H1 (cell line): Measurements from ENCODE around the gene PRKAR1B.

Experiments
- ATF3 ChIP-seq: IDR thresholded peaks from 2 replicates; pipeline ENCODE4 v1.6.1; 2011; ENCODE audit warnings: low read depth, mild to moderate bottlenecking, low read length; ENCODE audit not compliant: insufficient read depth
- CTCF ChIP-seq, 3 experiments: IDR thresholded peaks; 1 replicate in 2 of 3; 2 replicates in 1 of 3; pipeline versions ENCODE4 v1.5.1 to v1.6.1; 2011; ENCODE audit warnings: low read length in 3 of 3, mild to moderate bottlenecking in 3 of 3, inconsistent platforms in 2 of 3, low read depth in 1 of 3, moderate library complexity in 1 of 3; ENCODE audit not compliant: insufficient read depth in 1 of 3; ENCODE audit errors: control extremely low read depth in 1 of 3
- EP300 ChIP-seq, 2 experiments: IDR thresholded peaks; 1 replicate in 1 of 2; 2 replicates in 1 of 2; pipeline ENCODE4 v1.6.1; 2011 to 2012; ENCODE audit warnings: low read depth in 2 of 2, low read length in 2 of 2, mild to moderate bottlenecking in 2 of 2, borderline replicate concordance in 1 of 2, inconsistent platforms in 1 of 2, moderate library complexity in 1 of 2
- EZH2 ChIP-seq: fragments of 200-600 bp; sonication (generic); IDR thresholded peaks from 2 replicates; pipeline ENCODE4 v1.7.1; 2012; ENCODE audit warnings: low read depth, mild to moderate bottlenecking, moderate library complexity, low read length, inconsistent platforms; ENCODE audit not compliant: severe bottlenecking
- MAFK ChIP-seq: IDR thresholded peaks from 2 replicates; pipeline ENCODE4 v1.6.1; 2012; ENCODE audit warnings: low read depth, mild to moderate bottlenecking, improper control_type of control experiment, low read length
- NRF1 ChIP-seq: IDR thresholded peaks from 2 replicates; pipeline ENCODE4 v1.6.1; 2011; ENCODE audit warnings: mild to moderate bottlenecking, low read depth, low read length, improper control_type of control experiment
- POLR2A ChIP-seq, 2 experiments: IDR thresholded peaks; 1 replicate in 1 of 2; 2 replicates in 1 of 2; pipeline ENCODE4 v1.6.1; 2011; ENCODE audit warnings: low read depth in 2 of 2, low read length in 2 of 2, mild to moderate bottlenecking in 2 of 2; ENCODE audit errors: control extremely low read depth in 1 of 2
- RAD21 ChIP-seq, 2 experiments: IDR thresholded peaks in 1 of 2; conservative IDR thresholded peaks in 1 of 2; 2 replicates each; pipeline ENCODE4 v1.6.1; 2011; ENCODE audit warnings: low read depth in 2 of 2, low read length in 2 of 2, improper control_type of control experiment in 1 of 2, inconsistent platforms in 1 of 2, mild to moderate bottlenecking in 1 of 2, moderate library complexity in 1 of 2
- RFX5 ChIP-seq: IDR thresholded peaks from 2 replicates; pipeline ENCODE4 v1.6.1; 2011; ENCODE audit warnings: low read depth, low read length, improper control_type of control experiment, borderline replicate concordance
- SUZ12 ChIP-seq: fragments of 200-600 bp; sonication (generic); IDR thresholded peaks from 2 replicates; pipeline ENCODE4 v1.6.1; 2012; ENCODE audit warnings: mild to moderate bottlenecking, inconsistent platforms, low read length, moderate library complexity, mixed read lengths
- TAF7 ChIP-seq: optimal IDR thresholded peaks from 2 replicates; pipeline ENCODE3; 2011; ENCODE audit warnings: low read depth, mild to moderate bottlenecking, inconsistent platforms, low read length, moderate library complexity, borderline replicate concordance

- no peak for TF ChIP-seq RFX5
- TF ChIP-seq ATF3, result no peak
- TF ChIP-seq RAD21 (IDR thresholded peaks at IDR 0.05 in 1 of 2, conservative IDR thresholded peaks at IDR 0.05 in 1 of 2; ENCODE audit: low read depth in 2 of 2, low read length in 2 of 2), result no peak
- no peak for TF ChIP-seq EP300 (IDR thresholded peaks at IDR 0.05; ENCODE audit: borderline replicate concordance in 1 of 2, low read depth in 2 of 2, low read length in 2 of 2)
- no peak for TF ChIP-seq CTCF (IDR thresholded peaks at IDR 0.05; ENCODE audit: control extremely low read depth in 1 of 3, insufficient read depth in 1 of 3, low read depth in 1 of 3, low read length in 3 of 3)
- no peak for TF ChIP-seq MAFK
- TF ChIP-seq POLR2A (IDR thresholded peaks at IDR 0.05; ENCODE audit: control extremely low read depth in 1 of 2, low read depth in 2 of 2, low read length in 2 of 2), result no peak
- no peak for TF ChIP-seq EZH2
- TF ChIP-seq SUZ12, result peak; percentile 32; the same call in 1 of the 2 replicates
- no peak for TF ChIP-seq TAF7
- no peak for TF ChIP-seq NRF1
Observed at GRCh38 chr7:516606-517456, 210.2 kb downstream of the PRKAR1B start.
